GM12878 (cell line): ENCODE measurements around the gene TAPBPL. TPM values are rescaled to one million over a fixed set of nuclear protein-coding genes. Genes with fewer than 3 reads are reported as not detected.

ENCODE experiments used
- ATAC-seq: fragments of 200-7000 bp; cut with Tn5 transposase; 3 replicates; pipeline ENCODE4 v1.9.1; 2020; ENCODE audit warnings: mild to moderate bottlenecking, moderate library complexity
- BruUV-seq: library from RNA; stranded (reverse); fragments of 400-500 nt; replicated peaks from 2 replicates; lab custom pipeline; 2021; lab: Mats Ljungman, UMichigan
- CTCF ChIA-PET: fragments of 300-600 bp; sonication (Branson Sonifier 250); formaldehyde crosslinking; extraction: SDS; loops from one replicate; lab custom pipeline; 2021; ENCODE audit warnings: inconsistent platforms; lab: Yijun Ruan, JAX
- POLR2A ChIA-PET: fragments of 350-600 bp; formaldehyde crosslinking; extraction: SDS; loops from one replicate; lab custom pipeline; 2021; ENCODE audit warnings: inconsistent platforms; lab: Charles Lee
- RAD21 ChIA-PET: fragments of 300-600 bp; sonication (Branson Sonifier 250); formaldehyde crosslinking; loops from one replicate; lab custom pipeline; 2023; ENCODE audit warnings: antibody characterized with exemption; ENCODE audit not compliant: unreplicated experiment; lab: Charles Lee
- SMC1A ChIA-PET: fragments of 300-600 bp; sonication (Branson Sonifier 250); formaldehyde crosslinking; loops from one replicate; lab custom pipeline; 2023; ENCODE audit not compliant: unreplicated experiment, uncharacterized antibody; lab: Charles Lee
- DNase-seq: peaks from one replicate; pipeline ENCODE4 v3.0.0-alpha.2; 2011; ENCODE audit warnings: low read depth, low spot score
- FAIRE-seq: peaks from 3 replicates; lab custom pipeline; 2011; peaks lifted over from hg19 to GRCh38; lab: Jason Lieb, UNC
- H2AFZ ChIP-seq: 2 replicates; pipeline ENCODE4 v1.6.0; 2011; ENCODE audit warnings: low read depth, low read length, control low read depth; ENCODE audit not compliant: control insufficient read depth
- H3K27ac ChIP-seq: 2 replicates; pipeline ENCODE4 v1.5.1; 2011; ENCODE audit warnings: control low read depth; ENCODE audit not compliant: control insufficient read depth, insufficient read depth
- H3K27me3 ChIP-seq, 2 experiments: replicated peaks in 1 of 2; 2 replicates each; pipeline versions ENCODE4 v1.6.0 to v1.6.1; 2011; ENCODE audit warnings: low read length in 1 of 2; ENCODE audit not compliant: control insufficient read depth in 2 of 2, insufficient read depth in 2 of 2
- H3K36me3 ChIP-seq, 2 experiments: 2 replicates each; pipeline ENCODE4 v1.5.1; 2011; ENCODE audit warnings: low read length in 1 of 2; ENCODE audit not compliant: control insufficient read depth in 2 of 2, insufficient read depth in 2 of 2
- H3K4me1 ChIP-seq: 2 replicates; pipeline ENCODE4 v1.6.1; 2011; ENCODE audit warnings: mild to moderate bottlenecking, low read length, moderate library complexity, mixed read lengths; ENCODE audit not compliant: control insufficient read depth, insufficient read depth
- H3K4me2 ChIP-seq: 2 replicates; pipeline ENCODE4 v1.6.0; 2011; ENCODE audit warnings: control low read depth; ENCODE audit not compliant: control insufficient read depth, insufficient read depth
- H3K4me3 ChIP-seq: fragments of 200-600 bp; sonication (generic); 2 replicates; pipeline ENCODE4 v1.5.1; 2016
- H3K79me2 ChIP-seq: 2 replicates; pipeline ENCODE4 v1.6.0; 2011; ENCODE audit warnings: low read length; ENCODE audit not compliant: control insufficient read depth, insufficient read depth
- H3K9ac ChIP-seq: 2 replicates; pipeline ENCODE4 v1.8.0; 2011; ENCODE audit warnings: low read length, control low read depth, mixed read lengths; ENCODE audit not compliant: control insufficient read depth, insufficient read depth
- H3K9me3 ChIP-seq: replicated peaks from 3 replicates; pipeline ENCODE4 v1.5.1; 2011; ENCODE audit warnings: mild to moderate bottlenecking, low read length; ENCODE audit not compliant: control insufficient read depth, insufficient read depth
- H4K20me1 ChIP-seq: 2 replicates; pipeline ENCODE4 v1.6.0; 2011; ENCODE audit not compliant: control insufficient read depth, insufficient read depth
- ATF3 ChIP-seq: IDR thresholded peaks from 2 replicates; pipeline ENCODE4 v1.6.1; 2011; ENCODE audit warnings: low read depth, mild to moderate bottlenecking, low read length, moderate library complexity, borderline replicate concordance; ENCODE audit errors: extremely low read depth
- BCL3 ChIP-seq: IDR thresholded peaks from 2 replicates; pipeline ENCODE4 v1.6.1; 2011; ENCODE audit warnings: borderline replicate concordance, low read depth, mild to moderate bottlenecking, moderate library complexity, low read length; ENCODE audit not compliant: insufficient read depth, poor library complexity, severe bottlenecking
- HDAC6 ChIP-seq: fragments of 200-600 bp; sonication (generic); IDR thresholded peaks from one replicate; pipeline ENCODE4 v1.8.0; 2017; ENCODE audit warnings: antibody characterized with exemption; ENCODE audit not compliant: unreplicated experiment
- LARP7 ChIP-seq: fragments of 450-650 bp; IDR thresholded peaks from 2 replicates; pipeline ENCODE4 v1.6.1; 2017; ENCODE audit warnings: mild to moderate bottlenecking
- TBL1XR1 ChIP-seq: IDR thresholded peaks from 2 replicates; pipeline ENCODE4 v1.6.1; 2012; ENCODE audit warnings: low read depth, low read length, improper control_type of control experiment
- ZSCAN29 ChIP-seq: fragments of 450-650 bp; IDR thresholded peaks from 2 replicates; pipeline ENCODE4 v1.6.1; 2017; ENCODE audit warnings: mild to moderate bottlenecking, moderate library complexity
- ZZZ3 ChIP-seq: IDR thresholded peaks from 2 replicates; pipeline ENCODE4 v1.6.1; 2011; ENCODE audit warnings: low read depth; ENCODE audit not compliant: control insufficient read depth, insufficient read length
- WGBS: methylation state at CpG from one replicate; pipeline ENCODE4 v1.1.6; 2016; ENCODE audit warnings: low lambda C conversion rate; ENCODE audit not compliant: insufficient replicate concordance, insufficient coverage; ENCODE audit errors: missing lambda C conversion rate; 5-methylcytosine and 5-hydroxymethylcytosine counted together
- in situ Hi-C: fragments of 300-500 bp; cut with MboI; formaldehyde crosslinking; loops from 9 replicates; pipeline ENCODE4 v1.14.3; 2018; ENCODE audit warnings: mixed read lengths
- intact Hi-C: fragments of 100-400 bp; cut with micrococcal nuclease; formaldehyde crosslinking; loops from one replicate; pipeline ENCODE4 v1.14.2; 2022; ENCODE audit not compliant: unreplicated experiment
- polyA plus RNA-seq, 11 experiments: library from polyadenylated mRNA; depleted of rRNA in 4 of 11; unstranded in 6 of 11; stranded (reverse) in 5 of 11; fragments of >200 nt; fragmentation: Nextera tagmentation in 4 of 11; fragmentation: Illumina TruSeq in 1 of 11; extraction: Ambion mirVana in 4 of 11; extraction: Trizol in 1 of 11; gene quantifications; 1 replicate in 1 of 11; 2 replicates in 10 of 11; pipeline versions ENCODE4 v1.2.1 to v1.2.3, GENCODE V29; 2011 to 2016; ENCODE audit warnings: inconsistent platforms in 2 of 11, missing spikeins in 2 of 11, low read depth in 1 of 11
- total RNA-seq, 4 experiments: library from RNA; depleted of rRNA in 3 of 4; stranded (reverse); fragments of >200 nt in 3 of 4; fragmentation: Illumina TruSeq in 1 of 4; extraction: Trizol in 1 of 4; gene quantifications; 2 replicates each; pipeline versions ENCODE4 v1.2.1 to v1.2.3, GENCODE V29; 2013 to 2021

The TAPBPL gene
- total and polyA plus RNA-seq, 10 of the 15 experiments (the other 5 are each of a cell fraction or from before 2014, with no cell fraction given), result 12.4 to 45.0 (median 29.9) TPM

DNA sequence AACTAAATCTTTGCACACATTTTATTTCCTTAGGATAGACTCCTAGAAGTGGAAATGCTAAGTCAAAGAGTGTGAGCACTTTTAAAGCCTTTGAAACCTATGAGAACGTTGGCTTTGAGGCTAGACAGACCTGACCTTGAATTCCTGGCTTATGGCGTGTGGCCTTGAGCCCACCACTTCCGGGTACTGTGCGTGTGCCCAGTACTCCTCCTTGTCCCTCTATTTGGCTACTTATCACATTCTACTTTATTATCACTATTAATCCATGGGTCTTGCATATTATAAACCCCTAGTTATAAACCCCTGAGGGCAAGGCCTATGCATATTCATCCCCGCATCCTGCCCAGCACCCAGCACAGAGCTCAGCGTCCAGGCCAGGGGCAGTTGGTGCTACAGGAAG is 33.0 kb upstream of the TAPBPL start:
- ATAC-seq (no peak), FAIRE-seq (no peak), DNase-seq (no peak)
- WGBS, result 68% methylated on average over 6 of the region's 6 CpGs
- Histone ChIP-seq H3K9me3 (no peaks in the 10 kb centered on the region), H3K27ac (no peak overlapping the region), H3K4me3 (no peak overlapping the region), H4K20me1 (no peaks in the 10 kb centered on the region), H2AFZ (no peak overlapping the region), H3K4me2 (no peak overlapping the region), H3K79me2 (no peaks in the 10 kb centered on the region; the same call in 1 of the 2 replicates), H3K27me3 (no peaks in the 10 kb centered on the region), H3K36me3 (no peaks in the 10 kb centered on the region), H3K4me1 (peaks cover 6% of the 10 kb centered on the region), H3K9ac (no peak overlapping the region)
- CTCF ChIA-PET, result interaction anchor here (1.4 to 2.1 kb wide), 2 partner anchors 47 to 89 kb away, joined by 3 to 12 read pairs; no protein-coding TSS in a partner anchor
- SMC1A ChIA-PET, result interaction anchor here (0.9 to 2.1 kb wide), 2 partner anchors 47 to 134 kb away, joined by 3 to 10 read pairs; no protein-coding TSS in a partner anchor
- intact Hi-C loops (no loop called here), in situ Hi-C loops (no loop called here)
- RAD21 ChIA-PET, result interaction anchor here (1.8 kb wide), 1 partner anchor 83 kb away, joined by 5 read pairs; no protein-coding TSS in a partner anchor
- BruUV-seq, result no TSS peak
- no peak for TF ChIP-seq ATF3
- no peak for TF ChIP-seq ZZZ3
- TF ChIP-seq HDAC6, result no peak
- no peak for TF ChIP-seq BCL3
- TF ChIP-seq ZSCAN29, result no peak
- no peak for TF ChIP-seq TBL1XR1
- no peak for TF ChIP-seq LARP7
- POLR2A ChIA-PET, result interaction anchor here (1.2 kb wide), 1 partner anchor 52 kb away, joined by 3 read pairs; the partner anchor contains the start of gene VAMP1
